ENCODE results near the gene ADAMTS2. TPM values are rescaled to one million over a fixed set of nuclear protein-coding genes. Genes with fewer than 3 reads are reported as not detected.

The ADAMTS2 gene
- total and polyA plus RNA-seq, 4 donors = 12.5 to 27.1 (median 19.7) TPM

- DNase-seq (ENCODE audit: low read depth in 4 of 6, low spot score in 6 of 6) = no peak
- no peaks in the 10 kb centered on the region for H3K9me3 ChIP-seq (ENCODE audit: control insufficient read depth, insufficient read depth, low read length)
- H3K4me3 ChIP-seq (ENCODE audit: low read depth, low read length) = no peak overlapping the region
- H3K36me3 ChIP-seq (ENCODE audit: control insufficient read depth, insufficient read depth, low read length) = no peaks in the 10 kb centered on the region
- H3K4me1 ChIP-seq (ENCODE audit: control insufficient read depth, insufficient read depth, low read length) = peaks cover 54% of the 10 kb centered on the region
- H3K27me3 ChIP-seq (ENCODE audit: control insufficient read depth, insufficient read depth, low read length) = no peaks in the 10 kb centered on the region
- WGBS (ENCODE audit: insufficient coverage) = 84% methylated on average over 10 of the region's 13 CpGs
- H3K27ac ChIP-seq (ENCODE audit: low read depth, low read length) = no peak overlapping the region
Measured at GRCh38 chr5:179321206-179321987, 23.9 kb downstream of the ADAMTS2 start.

DNA sequence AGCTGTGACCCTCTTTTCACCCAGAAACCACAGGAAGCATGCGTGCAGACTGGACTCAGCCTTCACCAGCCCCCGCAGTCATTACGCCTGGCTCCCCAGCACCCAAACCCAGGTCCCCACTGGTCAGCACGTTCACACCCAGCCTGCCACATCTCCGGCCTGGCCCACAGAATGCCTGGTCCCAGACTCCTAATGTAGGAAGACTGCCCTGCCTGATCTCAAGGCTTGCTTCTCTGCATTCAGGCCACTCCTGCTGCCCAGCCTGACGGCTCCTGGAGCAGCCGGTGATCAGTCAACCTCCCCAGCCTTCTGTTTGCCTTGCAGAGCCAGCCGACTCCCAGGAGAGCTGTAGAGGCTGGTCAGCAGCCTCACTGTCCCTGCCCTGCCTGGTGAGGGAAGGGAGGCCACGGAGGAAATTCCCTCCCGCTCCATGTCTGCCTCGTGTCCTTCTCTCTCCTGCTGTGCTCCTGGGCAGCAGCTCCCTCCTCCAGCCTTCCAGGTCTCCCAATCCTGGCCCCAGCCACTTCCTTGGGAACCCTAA lies 25.4 kb downstream of the ADAMTS2 start:
- peak in 1 of 6 donors; percentile 65 for DNase-seq (ENCODE audit: low read depth in 4 of 6, low spot score in 6 of 6)
- Histone ChIP-seq H3K9me3 (ENCODE audit: control insufficient read depth, insufficient read depth, low read length) (peaks cover 2% of the 10 kb centered on the region), H3K27ac (ENCODE audit: low read depth, low read length) (no peak overlapping the region), H3K27me3 (ENCODE audit: control insufficient read depth, insufficient read depth, low read length) (no peaks in the 10 kb centered on the region), H3K36me3 (ENCODE audit: control insufficient read depth, insufficient read depth, low read length) (peaks cover 3% of the 10 kb centered on the region), H3K4me3 (ENCODE audit: low read depth, low read length) (no peak overlapping the region), H3K4me1 (ENCODE audit: control insufficient read depth, insufficient read depth, low read length) (peaks cover 48% of the 10 kb centered on the region)
- 36% methylated on average over 11 of the region's 11 CpGs for WGBS (ENCODE audit: insufficient coverage)

GRCh38 chr5:179319123-179319522 lies 26.1 kb downstream of the ADAMTS2 start:
- WGBS (ENCODE audit: insufficient coverage) = 88% methylated on average over 8 of the region's 8 CpGs
- Histone ChIP-seq H3K36me3 (ENCODE audit: control insufficient read depth, insufficient read depth, low read length) (peaks cover 3% of the 10 kb centered on the region), H3K27me3 (ENCODE audit: control insufficient read depth, insufficient read depth, low read length) (no peaks in the 10 kb centered on the region), H3K4me3 (ENCODE audit: low read depth, low read length) (no peak overlapping the region), H3K4me1 (ENCODE audit: control insufficient read depth, insufficient read depth, low read length) (peaks cover 55% of the 10 kb centered on the region), H3K27ac (ENCODE audit: low read depth, low read length) (no peak overlapping the region), H3K9me3 (ENCODE audit: control insufficient read depth, insufficient read depth, low read length) (peaks cover 2% of the 10 kb centered on the region)
- no peak for DNase-seq (ENCODE audit: low read depth in 4 of 6, low spot score in 6 of 6)

DNA sequence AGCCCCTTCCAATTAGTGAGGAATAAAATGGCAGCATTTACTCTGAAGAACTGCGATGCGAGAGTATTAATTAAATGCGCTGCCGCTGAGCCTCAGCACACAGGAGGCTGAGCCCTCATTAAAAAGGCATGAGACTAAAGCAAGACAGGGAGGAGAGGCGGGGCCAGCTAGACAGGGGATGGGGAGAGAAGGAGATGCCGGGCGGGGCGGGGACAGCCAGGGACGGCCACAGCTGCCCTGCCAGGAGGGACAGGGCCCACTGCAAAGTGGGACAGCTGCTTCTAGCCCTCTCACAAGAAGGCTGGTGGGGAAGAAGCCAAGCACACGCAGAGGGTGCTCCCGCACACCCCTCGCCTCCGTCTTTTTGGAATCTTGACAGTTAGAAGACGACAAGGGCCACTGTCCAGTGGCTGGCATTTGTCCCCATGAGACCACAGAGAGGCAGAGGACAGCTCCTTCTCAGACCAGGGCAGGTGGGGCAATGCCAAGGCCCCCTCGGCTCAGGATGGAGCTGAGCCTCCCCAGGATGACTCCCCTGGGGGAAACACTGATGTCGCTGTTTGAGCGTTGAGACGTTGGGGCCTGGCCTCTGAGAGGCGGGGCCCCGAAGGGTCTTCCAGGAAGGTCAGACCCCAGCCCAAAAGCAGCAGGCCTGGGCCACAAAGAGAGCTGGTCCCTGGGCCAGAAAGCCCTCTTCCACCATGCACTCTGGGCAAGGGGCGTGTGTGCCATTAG lies 26.9 kb downstream of the ADAMTS2 start:
- no peak overlapping the region for H3K4me3 ChIP-seq (ENCODE audit: low read depth, low read length)
- DNase-seq (ENCODE audit: low read depth in 4 of 6, low spot score in 6 of 6) = peak in 3 of 6 donors; percentile 42 to 96 (median 87)
- H3K27me3 ChIP-seq (ENCODE audit: control insufficient read depth, insufficient read depth, low read length) = no peaks in the 10 kb centered on the region
- 25% methylated on average over 21 of the region's 21 CpGs for WGBS (ENCODE audit: insufficient coverage)
- H3K36me3 ChIP-seq (ENCODE audit: control insufficient read depth, insufficient read depth, low read length) = peaks cover 3% of the 10 kb centered on the region
- H3K4me1 ChIP-seq (ENCODE audit: control insufficient read depth, insufficient read depth, low read length) = peaks cover 58% of the 10 kb centered on the region
- H3K9me3 ChIP-seq (ENCODE audit: control insufficient read depth, insufficient read depth, low read length) = peaks cover 2% of the 10 kb centered on the region
- no peak overlapping the region for H3K27ac ChIP-seq (ENCODE audit: low read depth, low read length)

GRCh38 chr5:179317411-179318220 lies 27.6 kb downstream of the ADAMTS2 start:
- no peak for DNase-seq (ENCODE audit: low read depth in 4 of 6, low spot score in 6 of 6)
- H3K36me3 ChIP-seq (ENCODE audit: control insufficient read depth, insufficient read depth, low read length) = peaks cover 3% of the 10 kb centered on the region
- no peaks in the 10 kb centered on the region for H3K27me3 ChIP-seq (ENCODE audit: control insufficient read depth, insufficient read depth, low read length)
- no peak overlapping the region for H3K27ac ChIP-seq (ENCODE audit: low read depth, low read length)
- 63% methylated on average over 12 of the region's 19 CpGs for WGBS (ENCODE audit: insufficient coverage)
- H3K4me1 ChIP-seq (ENCODE audit: control insufficient read depth, insufficient read depth, low read length) = peaks cover 52% of the 10 kb centered on the region
- H3K9me3 ChIP-seq (ENCODE audit: control insufficient read depth, insufficient read depth, low read length) = peaks cover 2% of the 10 kb centered on the region
- H3K4me3 ChIP-seq (ENCODE audit: low read depth, low read length) = no peak overlapping the region

DNA sequence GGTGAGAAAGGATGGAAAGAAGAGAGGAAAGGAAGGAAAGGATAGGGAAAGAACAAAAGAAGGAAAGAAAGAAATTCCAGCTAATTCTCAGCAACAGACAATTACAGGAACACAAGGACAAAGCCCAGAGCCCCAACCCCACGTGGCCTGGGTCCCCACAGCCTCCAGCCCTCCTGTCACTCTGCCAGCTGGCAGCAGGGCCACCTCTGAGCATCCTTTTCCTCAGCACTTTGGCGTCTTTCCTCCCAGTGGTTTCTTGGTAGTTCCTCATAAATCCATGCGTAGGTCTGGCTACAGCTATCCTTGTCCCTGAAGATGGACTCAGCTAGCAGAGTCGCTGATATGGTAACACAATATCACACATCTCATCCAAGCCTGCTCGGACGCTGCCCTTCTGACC lies 28.3 kb downstream of the ADAMTS2 start:
- H3K27me3 ChIP-seq (ENCODE audit: control insufficient read depth, insufficient read depth, low read length) = no peaks in the 10 kb centered on the region
- 74% methylated on average over 6 of the region's 6 CpGs for whole genome bisulfite sequencing (ENCODE audit: insufficient coverage)
- H3K27ac ChIP-seq (ENCODE audit: low read depth, low read length) = no peak overlapping the region
- no peak overlapping the region for H3K4me3 ChIP-seq (ENCODE audit: low read depth, low read length)
- H3K4me1 ChIP-seq (ENCODE audit: control insufficient read depth, insufficient read depth, low read length) = peaks cover 46% of the 10 kb centered on the region
- DNase-seq (ENCODE audit: low read depth in 4 of 6, low spot score in 6 of 6) = no peak
- peaks cover 2% of the 10 kb centered on the region for H3K9me3 ChIP-seq (ENCODE audit: control insufficient read depth, insufficient read depth, low read length)
- H3K36me3 ChIP-seq (ENCODE audit: control insufficient read depth, insufficient read depth, low read length) = peaks cover 3% of the 10 kb centered on the region

GRCh38 chr5:179316111-179316551 lies 29.1 kb downstream of the ADAMTS2 start:
- Histone ChIP-seq H3K4me1 (ENCODE audit: control insufficient read depth, insufficient read depth, low read length) (peaks cover 46% of the 10 kb centered on the region), H3K27ac (ENCODE audit: low read depth, low read length) (no peak overlapping the region), H3K27me3 (ENCODE audit: control insufficient read depth, insufficient read depth, low read length) (no peaks in the 10 kb centered on the region), H3K4me3 (ENCODE audit: low read depth, low read length) (no peak overlapping the region), H3K9me3 (ENCODE audit: control insufficient read depth, insufficient read depth, low read length) (peaks cover 2% of the 10 kb centered on the region), H3K36me3 (ENCODE audit: control insufficient read depth, insufficient read depth, low read length) (peaks cover 3% of the 10 kb centered on the region)
- no peak for DNase-seq (ENCODE audit: low read depth in 4 of 6, low spot score in 6 of 6)
- 71% methylated on average over 7 of the region's 7 CpGs for WGBS (ENCODE audit: insufficient coverage)

- Histone ChIP-seq H3K4me3 (ENCODE audit: low read depth, low read length) (no peak overlapping the region), H3K36me3 (ENCODE audit: control insufficient read depth, insufficient read depth, low read length) (peaks cover 3% of the 10 kb centered on the region), H3K9me3 (ENCODE audit: control insufficient read depth, insufficient read depth, low read length) (peaks cover 2% of the 10 kb centered on the region), H3K27ac (ENCODE audit: low read depth, low read length) (peak overlapping the region; percentile 52), H3K27me3 (ENCODE audit: control insufficient read depth, insufficient read depth, low read length) (no peaks in the 10 kb centered on the region), H3K4me1 (ENCODE audit: control insufficient read depth, insufficient read depth, low read length) (peaks cover 46% of the 10 kb centered on the region)
- over 99% methylated on average over 10 of the region's 16 CpGs for WGBS (ENCODE audit: insufficient coverage)
- DNase-seq (ENCODE audit: low read depth in 4 of 6, low spot score in 6 of 6) = no peak
Measured at GRCh38 chr5:179315356-179315890, 29.8 kb downstream of the ADAMTS2 start.

Data from spinal cord (tissue), 10 donors.